C4-2B (cell line): ENCODE data around the gene LANCL1.
"Not testable (repeated sequence)": the region's sequence is repeated elsewhere in the genome, so short reads cannot be mapped to it uniquely, and the experiment has no call there.

Experiments
- H3K27ac ChIP-seq: fragments of 450-650 bp; 2 replicates; pipeline ENCODE4 v1.5.1; 2017
- ZFX ChIP-seq: fragments of 450-650 bp; IDR thresholded peaks from 2 replicates; pipeline ENCODE4 v1.6.1; 2017
- TF ChIP-seq, protein P1 (sequence below): fragments of 450-650 bp; conservative IDR thresholded peaks from 2 replicates; pipeline ENCODE4 v1.5.1; 2017; ENCODE audit warnings: mild to moderate bottlenecking

LANCL1 gene

GRCh38 chr2:210459407-210459806 is 17.2 kb downstream of the LANCL1 start:
- no peak overlapping the region for H3K27ac ChIP-seq
- TF ChIP-seq, protein P1, sequence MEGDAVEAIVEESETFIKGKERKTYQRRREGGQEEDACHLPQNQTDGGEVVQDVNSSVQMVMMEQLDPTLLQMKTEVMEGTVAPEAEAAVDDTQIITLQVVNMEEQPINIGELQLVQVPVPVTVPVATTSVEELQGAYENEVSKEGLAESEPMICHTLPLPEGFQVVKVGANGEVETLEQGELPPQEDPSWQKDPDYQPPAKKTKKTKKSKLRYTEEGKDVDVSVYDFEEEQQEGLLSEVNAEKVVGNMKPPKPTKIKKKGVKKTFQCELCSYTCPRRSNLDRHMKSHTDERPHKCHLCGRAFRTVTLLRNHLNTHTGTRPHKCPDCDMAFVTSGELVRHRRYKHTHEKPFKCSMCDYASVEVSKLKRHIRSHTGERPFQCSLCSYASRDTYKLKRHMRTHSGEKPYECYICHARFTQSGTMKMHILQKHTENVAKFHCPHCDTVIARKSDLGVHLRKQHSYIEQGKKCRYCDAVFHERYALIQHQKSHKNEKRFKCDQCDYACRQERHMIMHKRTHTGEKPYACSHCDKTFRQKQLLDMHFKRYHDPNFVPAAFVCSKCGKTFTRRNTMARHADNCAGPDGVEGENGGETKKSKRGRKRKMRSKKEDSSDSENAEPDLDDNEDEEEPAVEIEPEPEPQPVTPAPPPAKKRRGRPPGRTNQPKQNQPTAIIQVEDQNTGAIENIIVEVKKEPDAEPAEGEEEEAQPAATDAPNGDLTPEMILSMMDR = no peak
- no peak for TF ChIP-seq ZFX

DNA sequence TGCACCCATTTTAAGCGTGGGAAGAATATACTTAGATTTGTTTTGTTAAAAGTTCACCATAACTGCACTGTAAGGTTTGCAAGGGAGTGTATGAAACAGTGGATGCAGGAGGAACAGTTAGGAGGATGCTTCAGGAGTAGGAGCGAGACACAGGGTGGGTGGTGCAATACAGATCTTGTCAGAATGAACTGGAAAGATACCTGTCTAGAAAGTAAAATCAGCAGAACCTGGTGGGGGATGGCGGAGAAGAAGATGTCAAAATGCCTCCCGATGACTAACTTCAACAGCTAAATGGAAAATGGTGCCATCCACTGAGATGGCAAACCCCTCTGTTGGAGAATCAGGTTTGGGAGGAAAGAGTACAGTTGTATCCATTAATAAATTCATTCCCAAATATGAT is 18.2 kb downstream of the LANCL1 start:
- no peak for TF ChIP-seq ZFX
- TF ChIP-seq, protein P1 = no peak

DNA sequence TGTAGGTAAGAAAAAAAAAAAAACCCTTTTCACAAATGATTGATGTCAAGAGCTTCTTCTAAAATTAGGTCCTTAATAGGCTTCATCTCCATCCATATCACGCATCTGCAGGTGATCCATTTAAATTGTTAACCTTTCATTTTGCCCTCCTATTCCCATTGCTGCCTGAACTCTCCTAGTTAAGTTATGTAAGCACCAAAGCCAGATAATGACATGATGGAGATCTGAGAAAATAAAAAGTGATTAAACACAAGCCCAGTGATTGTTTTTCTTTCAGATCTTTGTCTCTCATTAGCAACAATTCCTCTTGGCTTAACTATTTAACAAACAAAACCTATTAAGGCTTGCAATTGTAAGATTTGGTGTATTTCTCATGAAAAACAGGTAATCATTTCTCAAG is 20.0 kb downstream of the LANCL1 start:
- no peak overlapping the region for H3K27ac ChIP-seq
- TF ChIP-seq, protein P1 = no peak
- no peak for TF ChIP-seq ZFX

More for the DNA sequence above, 18.2 kb downstream of the LANCL1 start:
- H3K27ac ChIP-seq = no peak overlapping the region

GRCh38 chr2:210454336-210454735 is 22.2 kb downstream of the LANCL1 start:
- H3K27ac ChIP-seq = no peak overlapping the region
- TF ChIP-seq, protein P1 = no peak
- TF ChIP-seq ZFX = no peak

- no peak overlapping the region for H3K27ac ChIP-seq
- TF ChIP-seq, protein P1 = no peak
- TF ChIP-seq ZFX = no peak
These were observed 24.4 kb downstream of the LANCL1 start for GRCh38 chr2:210452194-210452593.

DNA sequence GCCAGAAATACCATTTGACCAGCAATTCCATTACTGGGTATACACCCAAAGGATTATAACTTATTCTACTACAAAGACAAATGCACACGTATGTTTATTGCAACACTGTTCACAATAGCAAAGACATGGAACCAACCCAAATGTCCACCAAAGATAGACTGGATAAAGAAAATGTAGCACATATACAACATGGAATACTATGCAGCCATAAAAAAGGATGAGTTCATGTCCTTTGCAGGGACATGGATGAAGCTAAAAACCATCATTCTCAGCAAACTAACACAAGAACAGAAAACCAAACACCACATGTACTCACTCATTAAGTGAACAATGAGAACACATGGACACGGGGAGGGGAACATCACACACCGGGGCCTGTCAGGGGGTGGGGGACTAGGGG is 25.6 kb downstream of the LANCL1 start:
- H3K27ac ChIP-seq = not testable (repeated sequence)

GRCh38 chr2:210445732-210446131 is 30.8 kb downstream of the LANCL1 start:
- TF ChIP-seq, protein P1 = no peak
- no peak overlapping the region for H3K27ac ChIP-seq

DNA sequence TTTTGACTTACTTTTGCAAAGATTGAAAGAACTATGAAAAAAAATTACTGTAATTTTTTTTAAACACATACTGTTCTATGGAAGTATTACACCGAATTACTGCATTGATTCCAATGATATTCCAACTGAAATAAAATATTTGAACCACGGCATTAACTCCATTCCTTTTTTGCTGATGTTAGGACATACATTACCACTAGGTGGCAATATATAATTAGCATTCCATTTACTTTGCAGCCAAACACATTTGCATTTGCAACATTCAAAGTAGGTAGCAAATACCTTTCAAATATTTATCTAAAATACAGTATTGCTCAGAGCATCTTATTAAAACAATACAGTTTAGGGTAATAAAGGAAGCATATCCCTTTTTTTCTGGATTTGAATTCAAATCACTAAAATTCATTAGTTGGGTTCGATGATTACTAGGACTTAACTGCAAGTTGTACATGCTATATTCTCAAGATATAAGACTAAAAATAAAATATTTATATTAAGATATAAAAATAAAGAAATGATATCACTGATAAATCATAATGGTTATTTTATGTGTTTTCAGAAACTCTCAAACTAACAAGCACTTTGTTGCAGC is 31.3 kb downstream of the LANCL1 start:
- TF ChIP-seq, protein P1 = peak; percentile 84
- no peak for TF ChIP-seq ZFX
- no peak overlapping the region for H3K27ac ChIP-seq
